GM12872 (cell line): ENCODE measurements around the gene CABP1.

Experiments
- CTCF ChIP-seq: IDR thresholded peaks from 3 replicates; pipeline ENCODE4 v1.5.1; 2011; ENCODE audit warnings: low read depth, mild to moderate bottlenecking, low read length, moderate library complexity; ENCODE audit not compliant: insufficient read depth

Gene CABP1

DNA sequence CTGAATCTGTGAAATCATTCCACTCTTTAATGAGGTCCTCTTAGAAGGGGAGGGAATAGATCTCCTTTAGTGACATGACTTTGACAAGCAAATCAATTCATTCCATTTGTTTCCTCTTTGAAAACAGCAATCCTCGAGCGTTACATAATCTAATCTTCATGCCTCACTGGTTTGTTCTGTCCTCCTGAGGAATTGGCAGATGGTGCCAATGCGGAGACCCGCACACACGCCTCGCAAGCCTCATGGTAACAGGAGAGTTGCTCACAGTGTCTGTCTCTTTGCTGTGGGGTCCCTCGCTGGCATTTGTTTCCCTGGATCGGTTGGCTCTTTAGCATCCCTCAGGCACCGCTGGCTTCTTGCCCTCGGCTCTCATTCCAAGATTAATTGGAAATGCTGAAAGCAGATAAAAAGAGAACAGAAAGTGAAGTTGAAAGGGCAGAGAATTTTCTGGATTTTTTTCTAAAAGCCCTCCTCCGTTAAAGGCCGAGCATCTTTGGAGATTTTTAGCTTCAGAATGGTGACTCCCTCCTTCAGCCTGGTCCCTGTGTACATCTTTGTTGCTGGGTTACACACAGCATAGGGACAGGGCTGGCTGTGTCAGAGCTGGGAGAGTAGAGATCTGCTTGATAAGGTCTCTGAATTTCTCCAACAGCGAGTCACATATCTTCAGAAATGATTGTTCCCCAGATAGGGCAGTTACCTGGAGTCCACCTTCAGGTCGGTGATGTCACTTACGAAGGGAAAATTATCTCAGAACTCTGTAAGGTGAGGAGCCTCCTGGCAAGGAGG lies 10.1 kb upstream of the CABP1 start:
- TF ChIP-seq CTCF: no peak

DNA sequence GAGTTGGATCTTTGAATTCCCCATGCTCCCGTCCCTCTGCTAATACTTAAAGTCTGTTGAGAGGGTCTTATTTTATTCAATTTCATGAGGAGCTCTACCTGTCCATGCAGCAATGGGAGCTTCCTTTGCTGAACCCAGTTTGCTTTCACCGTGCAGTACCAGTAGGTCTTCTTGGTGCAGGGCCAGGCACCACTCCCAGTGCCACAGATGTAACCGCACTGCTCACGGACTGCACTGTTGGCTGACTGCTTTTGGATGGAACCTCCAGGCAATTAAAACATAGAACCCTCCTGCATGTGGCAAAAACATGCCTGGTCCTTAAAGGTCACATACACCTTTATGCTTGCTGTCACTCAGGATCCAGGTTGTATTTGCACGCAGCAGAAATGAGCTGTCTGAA lies 9.3 kb upstream of the CABP1 start:
- no peak for TF ChIP-seq CTCF

DNA sequence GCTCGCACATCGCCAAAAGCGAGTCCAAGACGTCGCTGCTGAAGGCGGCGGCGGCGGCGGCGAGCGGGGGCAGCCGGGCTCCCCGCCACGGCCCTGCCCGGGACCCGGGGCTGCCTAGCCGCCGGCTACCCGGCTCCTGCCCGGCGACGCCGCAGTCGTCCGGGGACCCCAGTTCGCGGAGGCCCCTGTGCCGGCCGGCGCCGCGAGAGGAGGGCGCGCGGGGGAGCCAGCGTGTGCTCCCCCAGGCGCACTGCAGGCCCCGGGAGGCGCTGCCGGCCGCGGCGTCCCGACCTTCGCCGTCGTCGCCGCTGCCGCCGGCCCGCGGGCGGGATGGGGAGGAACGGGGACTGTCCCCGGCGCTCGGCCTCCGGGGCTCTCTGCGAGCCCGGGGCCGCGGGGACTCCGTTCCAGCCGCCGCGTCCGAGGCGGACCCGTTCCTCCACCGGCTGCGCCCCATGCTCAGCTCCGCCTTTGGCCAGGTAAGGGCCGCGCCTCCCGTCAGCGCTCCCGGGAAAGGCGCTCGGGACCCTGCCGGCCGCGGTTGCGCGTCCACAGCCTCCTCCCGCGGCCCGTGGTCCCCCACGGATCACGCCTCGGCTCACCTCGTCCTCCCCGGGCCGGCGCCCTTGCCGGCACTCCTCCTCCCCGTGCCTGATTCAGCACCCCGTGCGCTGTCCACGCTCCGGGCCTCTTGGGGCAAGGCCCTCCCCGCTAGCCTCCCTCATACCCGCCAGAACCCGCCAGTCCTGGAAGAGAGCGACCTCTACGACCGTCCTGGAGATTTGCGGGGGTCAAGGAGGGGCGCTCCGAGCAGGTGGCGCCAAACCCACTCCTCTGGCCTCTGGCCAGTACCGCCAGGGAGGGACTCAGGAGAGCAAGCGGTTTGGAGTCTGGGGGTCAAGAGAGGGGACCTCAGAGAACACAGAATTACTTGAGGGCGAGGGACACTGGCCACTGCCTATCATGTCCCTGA lies 721 bp downstream of the CABP1 start:
- no peak for TF ChIP-seq CTCF

GRCh38 chr12:120642121-120642520 lies 1.7 kb downstream of the CABP1 start:
- TF ChIP-seq CTCF: no peak

- no peak for TF ChIP-seq CTCF
Observed at GRCh38 chr12:120642826-120643225, 2.4 kb downstream of the CABP1 start.

- TF ChIP-seq CTCF: no peak
Observed at GRCh38 chr12:120643574-120643973, 3.1 kb downstream of the CABP1 start.

DNA sequence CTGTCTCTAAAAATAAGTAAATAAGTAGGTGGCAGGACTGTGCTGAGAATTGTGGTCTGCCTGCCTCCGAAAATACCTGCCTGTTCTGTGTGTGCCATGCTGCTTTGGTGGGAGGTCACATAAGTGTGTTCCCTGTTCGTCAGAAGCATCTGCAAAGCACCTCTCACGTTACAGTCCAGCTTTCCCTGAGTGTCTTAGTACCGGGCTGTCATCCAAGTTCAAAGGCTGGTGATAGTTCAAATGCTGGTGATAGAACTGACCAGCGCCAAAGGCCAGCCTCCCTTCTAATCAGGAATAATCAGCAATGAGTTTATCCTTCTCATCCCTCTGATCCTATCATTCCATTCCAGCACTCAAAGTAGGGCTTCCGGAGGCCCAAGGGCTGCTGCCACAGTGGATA lies 5.6 kb downstream of the CABP1 start:
- no peak for TF ChIP-seq CTCF
